ENCODE data around the gene COPS7A.
"Not testable (repeated sequence)": the region's sequence is repeated elsewhere in the genome, so short reads cannot be mapped to it uniquely, and the experiment has no call there.

COPS7A gene

GRCh38 chr12:6701078-6701768 lies 22.6 kb upstream of the COPS7A start:
- no peak for DNase-seq (ENCODE audit: low read depth, low spot score)

DNA sequence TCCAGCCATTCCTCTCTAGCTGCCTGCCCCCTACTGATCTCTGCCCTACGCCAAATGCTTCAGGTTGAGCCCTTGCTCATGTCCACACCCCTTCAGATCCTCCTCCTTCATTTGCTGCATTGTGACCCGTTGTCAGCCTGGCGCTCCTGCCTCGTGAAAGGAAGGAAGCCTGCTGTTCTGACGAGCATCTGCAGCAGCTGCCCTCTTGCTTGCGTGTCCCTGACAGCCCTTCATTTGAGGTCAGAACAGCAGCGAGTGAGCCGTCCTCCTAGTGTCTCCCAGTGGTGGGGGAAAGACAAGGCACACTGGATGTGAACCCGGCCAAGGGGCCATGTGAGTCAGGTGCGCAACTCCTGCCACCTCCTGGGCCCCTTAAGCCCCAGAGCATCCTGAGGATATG lies 20.2 kb upstream of the COPS7A start:
- no peak for DNase-seq (ENCODE audit: low read depth, low spot score)

DNA sequence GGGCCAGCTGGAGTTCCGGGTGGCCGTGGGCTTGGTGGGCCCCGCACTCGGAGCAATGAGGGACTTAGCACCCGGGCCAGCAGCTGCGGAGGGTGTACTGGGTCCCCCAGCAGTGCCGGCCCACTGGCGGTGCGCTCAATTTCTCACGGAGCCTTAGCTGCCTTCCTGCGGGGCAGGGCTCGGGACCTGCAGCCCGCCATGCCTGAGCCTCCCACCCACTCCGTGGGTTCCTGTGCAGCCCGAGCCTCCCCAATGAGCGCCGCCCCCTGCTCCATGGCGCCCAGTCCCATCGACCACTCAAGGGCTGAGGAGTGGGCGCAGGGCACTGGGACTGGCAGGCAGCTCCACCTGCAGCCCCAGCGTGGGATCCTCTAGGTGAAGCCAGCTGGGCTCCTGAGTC lies 15.5 kb upstream of the COPS7A start:
- not testable (repeated sequence) for DNase-seq (ENCODE audit: low read depth, low spot score)

DNA sequence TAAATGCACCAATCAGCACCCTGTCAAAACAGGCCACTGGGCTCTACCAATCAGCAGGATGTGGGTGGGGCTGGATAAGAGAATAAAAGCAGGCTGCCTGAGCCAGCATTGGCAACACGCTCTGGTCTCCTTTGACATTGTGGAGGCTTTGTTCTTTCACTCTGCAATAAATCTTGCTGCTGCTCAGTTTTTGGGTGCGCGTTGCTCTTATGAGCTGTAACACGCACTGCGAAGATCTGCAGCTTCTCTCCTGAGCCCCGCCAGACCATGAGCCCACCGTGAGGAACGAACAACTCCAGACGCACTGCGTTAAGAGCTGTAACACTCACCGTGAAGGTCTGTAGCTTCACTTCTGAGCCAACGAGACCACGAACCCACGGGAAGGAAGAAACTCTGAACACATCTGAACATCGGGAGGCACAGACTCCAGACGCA lies 14.9 kb upstream of the COPS7A start:
- DNase-seq (ENCODE audit: low read depth, low spot score) = no peak

DNA sequence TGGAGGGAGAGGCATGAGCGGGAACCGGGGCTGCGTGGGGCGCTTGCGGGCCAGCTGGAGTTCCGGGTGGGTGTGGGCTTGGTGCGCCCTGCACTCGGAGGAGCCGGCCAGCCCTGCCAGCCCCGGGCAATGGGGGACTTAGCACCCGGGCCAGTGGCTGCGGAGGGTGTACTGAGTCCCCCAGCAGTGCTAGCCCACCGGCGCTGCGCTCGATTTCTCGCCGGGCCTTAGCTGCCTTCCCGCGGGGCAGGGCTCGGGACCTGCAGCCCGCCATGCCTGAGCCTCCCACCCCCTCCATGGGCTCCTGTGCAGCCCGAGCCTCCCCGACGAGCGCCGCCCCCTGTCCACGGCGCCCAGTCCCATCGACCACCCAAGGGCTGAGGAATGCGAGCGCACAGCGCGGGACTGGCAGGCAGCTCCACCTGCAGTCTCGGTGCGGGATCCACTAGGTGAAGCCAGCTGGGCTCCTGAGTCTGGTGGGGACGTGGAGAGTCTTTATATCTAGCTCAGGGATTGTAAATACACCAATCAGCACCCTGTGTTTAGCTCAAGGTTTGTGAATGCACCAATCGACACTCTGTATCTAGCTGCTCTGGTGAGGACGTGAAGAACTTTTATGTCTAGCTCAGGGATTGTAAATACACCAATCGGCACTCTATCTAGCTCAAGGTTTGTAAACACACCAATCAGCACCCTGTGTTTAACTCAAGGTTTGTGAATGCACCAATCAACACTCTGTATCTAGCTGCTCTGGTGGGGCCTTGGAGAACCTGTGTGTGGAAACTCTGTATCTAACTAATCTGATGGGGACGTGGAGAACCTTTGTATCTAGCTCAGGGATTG lies 7.6 kb upstream of the COPS7A start:
- DNase-seq (ENCODE audit: low read depth, low spot score) = not testable (repeated sequence)

DNA sequence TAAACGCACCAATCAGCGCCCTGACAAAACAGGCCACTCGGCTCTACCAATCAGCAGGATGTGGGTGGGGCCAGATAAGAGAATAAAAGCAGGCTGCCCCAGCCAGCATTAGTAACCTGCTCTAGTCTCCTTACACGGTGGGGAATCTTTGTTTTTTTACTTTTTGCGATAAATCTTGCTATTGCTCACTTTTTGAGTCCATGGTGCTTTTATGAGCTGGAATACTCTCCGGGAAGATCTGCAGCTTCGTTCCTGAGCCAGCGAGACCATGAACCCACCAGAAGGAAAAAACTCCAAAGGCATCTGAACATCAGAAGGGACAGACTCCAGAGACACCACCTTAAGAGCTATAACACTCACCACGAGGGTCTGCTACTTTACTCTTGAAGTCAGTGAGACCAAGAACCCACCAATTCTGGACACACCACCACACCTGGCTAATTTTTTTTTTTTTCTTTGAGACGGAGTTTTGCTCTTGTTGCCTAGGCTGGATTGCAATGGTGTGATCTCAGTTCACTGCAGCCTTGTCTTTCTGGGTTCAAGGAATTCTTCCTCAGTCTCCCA lies 6.9 kb upstream of the COPS7A start:
- DNase-seq (ENCODE audit: low read depth, low spot score) = no peak

- no peak for DNase-seq (ENCODE audit: low read depth, low spot score)
Observed at GRCh38 chr12:6722863-6723262, 983 bp upstream of the COPS7A start.

GRCh38 chr12:6724409-6724797 lies 557 bp downstream of the COPS7A start:
- no peak for DNase-seq (ENCODE audit: low read depth, low spot score)

DNA sequence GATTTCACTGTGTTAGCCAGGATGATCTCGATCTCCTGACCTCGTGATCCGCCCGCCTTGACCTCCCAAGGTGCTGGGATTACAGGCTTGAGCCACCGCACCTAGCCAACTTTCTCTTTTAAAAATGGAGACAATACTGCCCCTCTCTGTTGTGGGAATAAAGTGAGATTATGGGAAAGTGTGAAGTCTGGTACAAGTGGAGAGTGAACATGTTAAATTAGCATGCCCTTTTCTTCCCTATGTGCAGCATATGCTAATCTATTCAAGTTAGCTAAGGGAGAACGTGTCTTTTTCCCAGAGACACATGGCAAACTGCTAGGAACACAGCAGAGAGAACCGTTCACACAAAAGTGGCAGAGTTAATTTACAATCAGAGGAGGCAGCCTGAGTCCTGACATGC lies 1.5 kb downstream of the COPS7A start:
- DNase-seq (ENCODE audit: low read depth, low spot score) = no peak

DNA sequence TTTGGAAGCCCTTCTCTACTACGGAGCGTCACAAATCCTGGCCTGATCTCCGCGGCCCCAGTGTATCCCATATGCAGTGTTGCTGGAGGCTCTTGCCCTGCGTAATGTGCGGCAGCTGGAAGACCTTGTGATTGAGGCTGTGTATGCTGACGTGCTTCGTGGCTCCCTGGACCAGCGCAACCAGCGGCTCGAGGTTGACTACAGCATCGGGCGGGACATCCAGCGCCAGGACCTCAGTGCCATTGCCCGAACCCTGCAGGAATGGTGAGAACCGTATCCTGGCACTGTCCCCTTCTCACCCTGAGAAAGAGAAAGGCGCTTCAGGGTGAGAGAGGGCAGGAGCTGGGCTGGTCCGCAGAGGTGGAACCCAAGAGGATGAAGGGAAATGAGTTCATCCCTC lies 5.3 kb downstream of the COPS7A start:
- no peak for DNase-seq (ENCODE audit: low read depth, low spot score)

- no peak for DNase-seq (ENCODE audit: low read depth, low spot score)
Observed at GRCh38 chr12:6730169-6730568, 6.3 kb downstream of the COPS7A start.

DNA sequence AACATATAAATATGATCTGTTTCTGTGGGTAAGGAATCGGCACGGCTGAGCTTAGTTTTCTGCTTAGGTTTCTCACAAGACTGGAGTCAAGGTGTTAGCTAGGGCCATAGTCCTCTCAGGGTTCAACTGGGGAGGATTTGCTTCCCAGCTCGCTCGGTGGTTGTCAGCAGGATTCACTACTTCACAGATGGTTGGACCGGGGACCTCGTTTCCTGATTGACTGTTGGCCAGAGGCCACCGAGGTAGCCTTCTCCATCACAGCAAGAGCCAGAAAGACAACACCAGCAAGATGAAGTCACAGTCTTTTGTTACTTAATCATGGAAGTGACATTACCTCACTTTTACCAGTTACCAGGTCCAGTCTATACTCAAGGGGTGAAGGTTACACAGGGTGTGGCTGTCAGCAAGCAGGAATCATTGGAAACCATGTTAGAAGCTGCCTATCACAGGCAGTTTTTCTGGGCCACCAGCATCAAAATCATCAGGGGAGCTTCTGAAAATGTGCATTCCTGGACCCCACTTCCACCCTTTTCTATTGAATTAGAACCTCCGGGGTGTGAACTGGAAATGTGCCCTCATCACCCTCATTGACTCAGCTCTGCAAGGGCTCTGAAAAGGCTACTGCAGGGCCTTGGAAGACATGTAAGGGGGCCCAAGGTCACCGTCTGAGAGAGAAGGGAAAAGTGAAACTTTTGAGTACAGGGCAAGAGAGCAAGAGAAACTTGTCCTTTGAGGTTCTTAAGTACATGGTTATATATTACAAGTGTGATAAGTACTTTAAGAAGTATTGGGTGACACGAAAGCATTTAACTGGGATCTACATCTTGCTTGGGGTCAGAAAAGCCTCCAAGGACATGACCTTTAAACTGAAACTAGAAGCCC lies 10.9 kb downstream of the COPS7A start:
- DNase-seq (ENCODE audit: low read depth, low spot score) = no peak

DNA sequence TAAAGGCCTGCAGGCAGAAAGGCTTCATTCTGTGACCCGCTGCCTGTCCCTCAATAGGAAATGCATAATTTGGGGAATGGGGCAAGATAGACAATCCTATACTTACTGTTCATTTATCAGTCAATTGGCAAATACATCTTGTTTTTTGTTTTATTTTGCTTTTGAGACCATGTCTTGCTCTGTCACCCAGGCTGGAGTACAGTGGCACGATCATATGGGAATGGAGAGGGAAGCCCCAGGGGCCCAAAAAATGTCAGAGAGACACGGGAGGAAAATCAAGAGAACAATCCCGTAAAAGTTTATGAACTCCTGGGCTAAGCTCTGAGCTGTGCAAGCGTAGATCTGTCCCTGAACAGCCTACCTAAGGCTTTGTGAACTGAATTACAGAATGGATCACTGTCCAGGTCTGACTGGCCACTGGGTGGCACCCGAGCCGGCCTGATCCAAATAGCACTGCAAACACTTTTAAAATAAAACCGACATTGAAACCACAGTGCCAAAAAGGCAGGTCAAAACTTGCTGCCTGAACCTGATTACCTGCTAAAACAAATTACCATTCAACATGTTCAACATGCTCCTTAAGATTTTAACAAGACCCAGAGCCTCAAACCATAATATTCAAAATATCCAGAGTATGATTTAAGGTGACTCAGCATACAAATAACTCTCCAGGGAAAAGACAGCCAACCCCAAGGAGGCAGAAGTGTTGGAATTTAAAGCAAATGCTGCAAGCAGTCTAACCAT lies 11.8 kb downstream of the COPS7A start:
- peak; percentile 16 for DNase-seq (ENCODE audit: low read depth, low spot score)

GRCh38 chr12:6736754-6737153 lies 12.9 kb downstream of the COPS7A start:
- DNase-seq (ENCODE audit: low read depth, low spot score) = no peak

DNA sequence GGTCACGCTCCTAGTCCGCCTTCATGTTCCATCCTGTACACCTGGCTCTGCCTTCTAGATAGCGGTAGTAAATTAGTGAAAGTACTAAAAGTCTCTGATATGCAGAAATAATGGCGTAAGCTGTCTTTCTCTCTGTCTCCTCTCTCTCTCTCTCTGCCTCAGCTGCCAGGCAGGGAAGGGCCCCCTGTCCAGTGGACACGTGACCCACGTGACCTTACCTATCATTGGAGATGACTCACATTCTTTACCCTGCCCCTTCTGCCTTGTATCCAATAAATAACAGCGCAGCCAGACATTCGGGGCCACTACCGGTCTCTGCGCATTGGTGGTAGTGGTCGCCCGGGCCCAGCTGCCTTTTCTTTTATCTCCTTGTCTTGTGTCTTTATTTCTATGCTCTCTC lies 18.2 kb downstream of the COPS7A start:
- DNase-seq (ENCODE audit: low read depth, low spot score) = not testable (repeated sequence)

DNA sequence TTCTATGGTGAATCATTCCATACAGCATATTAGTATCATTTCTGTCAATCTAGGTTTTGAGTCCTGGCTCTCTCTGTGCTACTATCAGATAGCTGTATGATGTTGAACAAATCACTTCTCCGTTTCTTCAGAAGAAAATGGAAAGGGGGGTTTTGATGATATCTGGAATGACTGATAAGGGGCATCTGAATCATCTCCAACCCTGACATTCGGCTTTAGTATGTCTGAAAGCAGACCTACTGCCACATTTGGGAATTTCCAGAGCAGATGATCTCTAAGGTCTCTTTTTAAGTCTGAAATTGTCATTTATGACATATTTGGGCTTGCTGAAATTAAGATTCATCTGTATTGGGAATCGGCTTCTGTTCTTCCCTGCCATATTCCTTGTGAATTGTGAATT lies 19.0 kb downstream of the COPS7A start:
- DNase-seq (ENCODE audit: low read depth, low spot score) = no peak

DNA sequence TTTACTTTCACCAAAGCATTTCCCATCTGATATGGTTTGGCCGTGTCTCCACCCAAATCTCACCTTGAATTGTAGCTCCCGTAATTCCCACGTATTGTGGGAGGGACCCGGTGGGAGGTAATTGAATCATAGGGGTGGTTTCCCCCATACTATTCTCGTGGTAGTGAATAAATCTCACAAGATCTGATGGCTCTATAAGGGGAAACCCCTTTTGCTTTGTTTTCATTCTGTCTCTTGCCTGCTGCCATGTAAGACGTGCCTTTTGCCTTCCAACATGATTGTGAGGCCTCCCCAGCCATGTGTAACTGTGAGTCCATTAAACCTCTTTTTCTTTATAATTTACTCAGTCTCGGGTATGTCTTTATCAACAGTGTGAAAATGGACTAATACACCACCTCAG lies 19.5 kb downstream of the COPS7A start:
- DNase-seq (ENCODE audit: low read depth, low spot score) = not testable (repeated sequence)

DNA sequence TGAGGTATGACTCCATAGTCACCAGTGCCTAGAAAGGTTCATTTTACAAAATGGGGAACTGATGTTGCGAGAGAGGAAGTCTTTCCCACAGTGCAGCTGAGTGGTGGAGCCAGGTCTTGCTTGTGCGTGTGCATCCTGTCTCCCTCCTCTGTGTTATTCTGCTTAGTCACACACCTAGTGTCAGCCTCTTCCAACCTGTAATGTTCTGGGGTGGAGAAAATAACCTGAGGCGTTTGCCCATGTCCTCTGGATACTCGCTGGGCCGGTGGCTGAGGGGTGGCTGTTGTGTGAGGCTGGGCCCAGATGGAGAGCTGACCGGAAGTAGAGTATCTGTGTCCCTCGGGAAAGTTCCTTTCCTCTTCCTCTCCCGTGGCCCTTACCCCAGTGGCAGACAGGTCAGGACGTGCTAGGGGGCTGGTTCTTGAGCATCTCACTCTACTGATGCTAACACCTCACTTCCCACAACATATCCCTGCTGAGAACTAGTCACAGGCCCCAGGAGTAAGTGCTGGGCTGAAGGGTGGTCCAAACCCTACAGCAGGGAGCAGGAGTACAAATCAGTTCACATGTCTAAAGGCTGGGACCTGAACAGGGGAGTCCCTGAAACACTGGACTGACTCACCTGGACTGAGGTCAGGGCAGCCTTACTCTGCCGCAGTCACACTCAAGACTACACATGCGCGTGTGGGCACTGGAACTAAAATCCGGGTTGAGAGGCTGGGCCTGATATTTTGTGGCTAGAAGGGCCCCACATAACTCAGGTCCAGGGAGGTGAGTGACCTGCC lies 22.1 kb downstream of the COPS7A start:
- DNase-seq (ENCODE audit: low read depth, low spot score) = no peak

- DNase-seq (ENCODE audit: low read depth, low spot score) = no peak
Observed at GRCh38 chr12:6747216-6747615, 23.4 kb downstream of the COPS7A start.

- no peak for DNase-seq (ENCODE audit: low read depth, low spot score)
Observed at GRCh38 chr12:6748761-6749160, 24.9 kb downstream of the COPS7A start.

Data from brain pericyte (primary cell).